Ascending aorta (tissue), 2 donors: ENCODE results near the gene LYST. TPM values are rescaled to one million over a fixed set of nuclear protein-coding genes. Genes with fewer than 3 reads are reported as not detected.

ENCODE experiments used
- DNase-seq, 2 donors: peaks; one replicate each; pipeline ENCODE4 v3.0.0-alpha.2; 2019; ENCODE audit warnings: low spot score in 2 of 2
- H3K27ac ChIP-seq, 2 donors: fragments of 200-600 bp; sonication (generic); one replicate each; pipeline ENCODE4 v1.5.1; 2016 to 2017; ENCODE audit warnings: mild to moderate bottlenecking in 1 of 2
- H3K27me3 ChIP-seq: fragments of 200-600 bp; sonication (generic); one replicate; pipeline ENCODE4 v1.5.1; 2017
- H3K36me3 ChIP-seq, 2 donors: fragments of 200-600 bp; sonication (generic); one replicate each; pipeline ENCODE4 v1.5.1; 2016
- H3K4me1 ChIP-seq, 2 donors: fragments of 200-600 bp; sonication (generic); one replicate each; pipeline ENCODE4 v1.5.1; 2016 to 2017; ENCODE audit warnings: mild to moderate bottlenecking in 1 of 2
- H3K4me3 ChIP-seq, 2 donors: fragments of 200-600 bp; sonication (generic); one replicate each; pipeline ENCODE4 v1.5.1; 2016 to 2017; ENCODE audit warnings: mild to moderate bottlenecking in 1 of 2
- H3K9me3 ChIP-seq, 2 donors: fragments of 200-600 bp; sonication (generic); one replicate each; pipeline ENCODE4 v1.5.1; 2016
- intact Hi-C: fragments of 100-400 bp; cut with DNase I; formaldehyde crosslinking; loops from one replicate; pipeline ENCODE4 v1.15.1; 2023
- total RNA-seq: library from RNA; depleted of rRNA; stranded (reverse); fragments of >200 nt; gene quantifications from one replicate; pipeline ENCODE4 v1.1.0, GENCODE V29; 2016
- TF ChIP-seq, protein P1 (sequence below), 3 experiments: fragments of 200-600 bp in 2 of 3; fragments of 450-650 bp in 1 of 3; sonication (generic) in 2 of 3; IDR thresholded peaks; one replicate each; pipeline ENCODE4 v1.5.1; 2016 to 2019; ENCODE audit warnings: antibody characterized with exemption in 3 of 3, mild to moderate bottlenecking in 1 of 3, moderate library complexity in 1 of 3

LYST gene
- total RNA-seq, 1 donor from 2014 or later, result 169 TPM

DNA sequence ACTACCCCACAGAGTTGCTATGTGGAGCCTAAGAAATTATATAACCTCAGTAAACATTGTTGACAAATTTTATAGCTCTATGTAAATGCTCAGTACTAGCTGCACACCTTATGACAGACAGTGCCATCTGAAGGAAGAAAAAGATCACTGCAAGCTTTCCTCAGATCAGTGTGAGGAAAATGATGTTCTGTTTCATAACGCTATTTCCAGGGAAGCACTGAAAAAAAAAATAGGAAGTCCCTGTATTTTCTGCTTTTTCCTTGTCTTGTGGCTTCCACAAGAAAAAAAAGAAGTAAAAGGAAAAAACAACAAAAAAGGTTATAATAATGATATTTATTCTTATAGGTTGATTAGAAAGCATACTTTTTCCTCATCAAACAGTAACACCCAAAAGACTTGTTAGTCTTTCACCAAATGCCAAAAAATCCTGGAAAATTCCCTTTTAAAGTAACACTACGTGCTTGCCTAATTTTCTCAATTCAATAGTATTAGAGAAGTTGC lies 23.2 kb downstream of the LYST start:
- H3K36me3 ChIP-seq, result no peaks in the 10 kb centered on the region
- TF ChIP-seq, protein P1, sequence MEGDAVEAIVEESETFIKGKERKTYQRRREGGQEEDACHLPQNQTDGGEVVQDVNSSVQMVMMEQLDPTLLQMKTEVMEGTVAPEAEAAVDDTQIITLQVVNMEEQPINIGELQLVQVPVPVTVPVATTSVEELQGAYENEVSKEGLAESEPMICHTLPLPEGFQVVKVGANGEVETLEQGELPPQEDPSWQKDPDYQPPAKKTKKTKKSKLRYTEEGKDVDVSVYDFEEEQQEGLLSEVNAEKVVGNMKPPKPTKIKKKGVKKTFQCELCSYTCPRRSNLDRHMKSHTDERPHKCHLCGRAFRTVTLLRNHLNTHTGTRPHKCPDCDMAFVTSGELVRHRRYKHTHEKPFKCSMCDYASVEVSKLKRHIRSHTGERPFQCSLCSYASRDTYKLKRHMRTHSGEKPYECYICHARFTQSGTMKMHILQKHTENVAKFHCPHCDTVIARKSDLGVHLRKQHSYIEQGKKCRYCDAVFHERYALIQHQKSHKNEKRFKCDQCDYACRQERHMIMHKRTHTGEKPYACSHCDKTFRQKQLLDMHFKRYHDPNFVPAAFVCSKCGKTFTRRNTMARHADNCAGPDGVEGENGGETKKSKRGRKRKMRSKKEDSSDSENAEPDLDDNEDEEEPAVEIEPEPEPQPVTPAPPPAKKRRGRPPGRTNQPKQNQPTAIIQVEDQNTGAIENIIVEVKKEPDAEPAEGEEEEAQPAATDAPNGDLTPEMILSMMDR (IDR thresholded peaks at IDR 0.05), result peak in 2 of 3 experiments; percentile 22 to 25
- H3K27me3 ChIP-seq, result no peaks in the 10 kb centered on the region
- peaks cover 0 to 6% of the 10 kb centered on the region in 2 donors for H3K9me3 ChIP-seq
- H3K4me3 ChIP-seq, result no peak overlapping the region
- H3K27ac ChIP-seq, result no peak overlapping the region
- DNase-seq, result no peak
- peaks cover 3 to 10% of the 10 kb centered on the region in 2 donors for H3K4me1 ChIP-seq
- intact Hi-C loops, result no loop called here

DNA sequence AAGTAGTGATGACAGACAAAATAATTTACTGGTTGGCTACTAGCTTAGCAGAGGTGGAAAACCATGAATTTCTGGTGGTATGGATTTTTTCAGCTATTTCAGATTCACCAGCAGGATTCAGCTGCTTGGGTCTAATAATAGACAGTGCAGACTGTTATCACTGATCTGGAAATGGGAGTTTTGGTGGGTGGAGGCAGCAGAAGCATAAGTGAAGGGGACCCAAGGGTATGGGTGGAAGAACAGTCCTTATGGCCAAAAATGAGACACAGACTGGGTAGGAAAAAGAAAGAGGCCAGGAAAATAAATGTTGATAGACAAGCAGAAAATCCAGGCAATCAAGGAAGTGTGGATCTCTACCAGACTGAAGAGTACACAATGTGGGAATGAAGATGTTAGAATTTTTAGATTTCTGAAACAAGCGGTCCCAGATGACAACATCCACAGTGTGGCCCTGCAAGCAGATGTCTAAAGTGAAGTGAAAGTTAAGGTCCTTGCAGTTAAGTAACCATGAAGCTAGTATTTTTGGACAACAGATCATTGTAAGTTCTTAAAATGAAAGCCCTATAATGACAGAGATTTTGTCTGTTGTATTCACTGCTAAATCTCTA lies 24.7 kb downstream of the LYST start:
- Histone ChIP-seq H3K27me3 (no peaks in the 10 kb centered on the region), H3K4me1 (peaks cover 3 to 10% of the 10 kb centered on the region in 2 donors), H3K9me3 (peaks cover 0 to 5% of the 10 kb centered on the region in 2 donors), H3K27ac (no peak overlapping the region), H3K36me3 (no peaks in the 10 kb centered on the region), H3K4me3 (no peak overlapping the region)
- TF ChIP-seq, protein P1 (IDR thresholded peaks at IDR 0.05), result no peak
- intact Hi-C loops, result no loop called here
- DNase-seq, result no peak

- no peak for DNase-seq
- intact Hi-C loops, result no loop called here
- TF ChIP-seq, protein P1 (IDR thresholded peaks at IDR 0.05), result no peak
Observed at GRCh38 chr1:235838021-235838420, 28.7 kb downstream of the LYST start.

GRCh38 chr1:235835226-235835625 lies 31.5 kb downstream of the LYST start:
- intact Hi-C loops, result no loop called here
- Histone ChIP-seq H3K9me3 (no peaks in the 10 kb centered on the region), H3K27ac (peak overlapping the region; percentile 9 to 15), H3K36me3 (no peaks in the 10 kb centered on the region), H3K4me1 (no peaks in the 10 kb centered on the region), H3K27me3 (no peaks in the 10 kb centered on the region), H3K4me3 (peak overlapping the region; percentile 33 to 38)
- no peak for DNase-seq
- TF ChIP-seq, protein P1 (IDR thresholded peaks at IDR 0.05), result peak in 1 of 3 experiments; percentile 33

More at GRCh38 chr1:235838021-235838420, 28.7 kb downstream of the LYST start:
- H3K9me3 ChIP-seq, result no peaks in the 10 kb centered on the region
- H3K27ac ChIP-seq, result no peak overlapping the region
- no peaks in the 10 kb centered on the region for H3K4me1 ChIP-seq
- H3K36me3 ChIP-seq, result no peaks in the 10 kb centered on the region
- H3K27me3 ChIP-seq, result no peaks in the 10 kb centered on the region
- H3K4me3 ChIP-seq, result no peak overlapping the region

- Histone ChIP-seq H3K27ac (no peak overlapping the region), H3K36me3 (no peaks in the 10 kb centered on the region), H3K4me1 (no peaks in the 10 kb centered on the region), H3K4me3 (no peak overlapping the region), H3K9me3 (no peaks in the 10 kb centered on the region), H3K27me3 (no peaks in the 10 kb centered on the region)
- TF ChIP-seq, protein P1 (IDR thresholded peaks at IDR 0.05), result no peak
- intact Hi-C loops, result no loop called here
- DNase-seq, result no peak
Observed at GRCh38 chr1:235834620-235835019, 32.1 kb downstream of the LYST start.
